NT2/D1 (cell line): ENCODE measurements around the gene GPC6.

ENCODE experiments used
- DNase-seq: peaks from one replicate; pipeline ENCODE4 v3.0.0-alpha.2; 2011; ENCODE audit warnings: low read depth, low spot score
- H3K27me3 ChIP-seq: 2 replicates; pipeline ENCODE4 v1.6.0; 2011; ENCODE audit warnings: mild to moderate bottlenecking; ENCODE audit not compliant: insufficient read length, insufficient read depth
- H3K36me3 ChIP-seq: 2 replicates; pipeline ENCODE4 v1.6.1; 2011; ENCODE audit warnings: mild to moderate bottlenecking, low read length, mixed read lengths; ENCODE audit not compliant: insufficient read depth, insufficient read length
- H3K4me1 ChIP-seq: 2 replicates; pipeline ENCODE4 v1.5.1; 2011; ENCODE audit not compliant: insufficient read depth, insufficient read length
- H3K4me3 ChIP-seq: 2 replicates; pipeline ENCODE4 v1.5.1; 2011; ENCODE audit warnings: low read depth; ENCODE audit not compliant: insufficient read length
- H3K9ac ChIP-seq: 2 replicates; pipeline ENCODE4 v1.6.0; 2011; ENCODE audit warnings: low read depth; ENCODE audit not compliant: insufficient read length
- H3K9me3 ChIP-seq: 2 replicates; pipeline ENCODE4 v1.5.1; 2011; ENCODE audit warnings: mild to moderate bottlenecking, low read length; ENCODE audit not compliant: insufficient read depth
- SUZ12 ChIP-seq: IDR thresholded peaks from 2 replicates; pipeline ENCODE4 v1.6.1; 2011; ENCODE audit not compliant: insufficient read length, insufficient read depth; ENCODE audit errors: extremely low read depth
- YY1 ChIP-seq: IDR thresholded peaks from 2 replicates; pipeline ENCODE4 v1.6.1; 2011; ENCODE audit not compliant: insufficient read length, insufficient read depth
- ZNF274 ChIP-seq: IDR thresholded peaks from 2 replicates; pipeline ENCODE4 v1.6.1; 2011; ENCODE audit warnings: mild to moderate bottlenecking, low read depth, low read length

The GPC6 gene

GRCh38 chr13:93280688-93281087 lies 54.1 kb downstream of the GPC6 start:
- Histone ChIP-seq H3K27me3 (no peaks in the 10 kb centered on the region), H3K4me3 (no peak overlapping the region), H3K36me3 (no peaks in the 10 kb centered on the region), H3K4me1 (no peaks in the 10 kb centered on the region), H3K9ac (no peak overlapping the region), H3K9me3 (no peaks in the 10 kb centered on the region)
- TF ChIP-seq ZNF274 (no peak), YY1 (no peak), SUZ12 (no peak)
- DNase-seq, result no peak

GRCh38 chr13:93283255-93283654 lies 56.6 kb downstream of the GPC6 start:
- H3K9me3 ChIP-seq, result no peaks in the 10 kb centered on the region
- H3K36me3 ChIP-seq, result no peaks in the 10 kb centered on the region
- no peak for DNase-seq

GRCh38 chr13:93284064-93284463 lies 57.5 kb downstream of the GPC6 start:
- no peak overlapping the region for H3K9ac ChIP-seq
- H3K4me3 ChIP-seq, result no peak overlapping the region
- no peaks in the 10 kb centered on the region for H3K27me3 ChIP-seq
- no peaks in the 10 kb centered on the region for H3K9me3 ChIP-seq
- TF ChIP-seq SUZ12 (no peak), ZNF274 (no peak), YY1 (no peak)
- DNase-seq, result no peak
- no peaks in the 10 kb centered on the region for H3K36me3 ChIP-seq
- no peaks in the 10 kb centered on the region for H3K4me1 ChIP-seq

More at GRCh38 chr13:93283255-93283654, 56.6 kb downstream of the GPC6 start:
- Histone ChIP-seq H3K9ac (no peak overlapping the region), H3K4me1 (no peaks in the 10 kb centered on the region), H3K27me3 (no peaks in the 10 kb centered on the region), H3K4me3 (no peak overlapping the region)
- TF ChIP-seq SUZ12 (no peak), YY1 (no peak), ZNF274 (no peak)

GRCh38 chr13:93286047-93286446 lies 59.4 kb downstream of the GPC6 start:
- no peak overlapping the region for H3K4me3 ChIP-seq
- no peaks in the 10 kb centered on the region for H3K4me1 ChIP-seq
- DNase-seq, result no peak
- H3K9me3 ChIP-seq, result no peaks in the 10 kb centered on the region
- TF ChIP-seq YY1, result no peak
- TF ChIP-seq SUZ12, result no peak
- TF ChIP-seq ZNF274, result no peak
- no peak overlapping the region for H3K9ac ChIP-seq
- H3K27me3 ChIP-seq, result no peaks in the 10 kb centered on the region
- no peaks in the 10 kb centered on the region for H3K36me3 ChIP-seq

- no peaks in the 10 kb centered on the region for H3K27me3 ChIP-seq
- TF ChIP-seq ZNF274, result no peak
- TF ChIP-seq SUZ12, result no peak
- no peak for TF ChIP-seq YY1
- H3K9ac ChIP-seq, result no peak overlapping the region
- H3K4me3 ChIP-seq, result no peak overlapping the region
- no peaks in the 10 kb centered on the region for H3K36me3 ChIP-seq
- H3K4me1 ChIP-seq, result no peaks in the 10 kb centered on the region
- DNase-seq, result no peak
- H3K9me3 ChIP-seq, result no peaks in the 10 kb centered on the region
These were observed 62.4 kb downstream of the GPC6 start for GRCh38 chr13:93289053-93289452.

- Histone ChIP-seq H3K4me3 (no peak overlapping the region), H3K9ac (no peak overlapping the region), H3K36me3 (no peaks in the 10 kb centered on the region), H3K27me3 (no peaks in the 10 kb centered on the region), H3K9me3 (no peaks in the 10 kb centered on the region), H3K4me1 (no peaks in the 10 kb centered on the region)
- no peak for DNase-seq
- TF ChIP-seq SUZ12 (no peak), YY1 (no peak), ZNF274 (no peak)
These were observed 63.2 kb downstream of the GPC6 start for GRCh38 chr13:93289842-93290241.

- Histone ChIP-seq H3K4me1 (no peaks in the 10 kb centered on the region), H3K36me3 (no peaks in the 10 kb centered on the region), H3K4me3 (no peak overlapping the region), H3K9me3 (no peaks in the 10 kb centered on the region), H3K27me3 (no peaks in the 10 kb centered on the region), H3K9ac (no peak overlapping the region)
- no peak for DNase-seq
- no peak for TF ChIP-seq YY1
- TF ChIP-seq ZNF274, result no peak
- TF ChIP-seq SUZ12, result no peak
These were observed 63.9 kb downstream of the GPC6 start for GRCh38 chr13:93290503-93290902.
